Psoas muscle (tissue), 8 donors: ENCODE data around the gene HABP2. TPM values are rescaled to one million over a fixed set of nuclear protein-coding genes. Genes with fewer than 3 reads are reported as not detected.

ENCODE experiments used
- ATAC-seq, 4 donors: fragments of 200-7000 bp; cut with Tn5 transposase; one replicate each; pipeline ENCODE4 v1.9.1; 2020; ENCODE audit warnings: moderate library complexity in 3 of 4, mild to moderate bottlenecking in 2 of 4
- DNase-seq, 2 donors: peaks; one replicate each; pipeline ENCODE4 v3.0.0-alpha.2; 2020
- H3K27ac ChIP-seq: fragments of 200-600 bp; one replicate; pipeline ENCODE4 v1.8.0; 2022
- H3K27me3 ChIP-seq, 3 donors: fragments of 200-600 bp in 1 of 3; one replicate each; pipeline versions ENCODE4 v1.6.1 to v1.8.0; 2013 to 2022; ENCODE audit warnings: low read length in 2 of 3, mild to moderate bottlenecking in 2 of 3, moderate library complexity in 1 of 3; ENCODE audit not compliant: insufficient read depth in 3 of 3
- H3K36me3 ChIP-seq, 2 donors: fragments of 200-600 bp in 1 of 2; one replicate each; pipeline versions ENCODE4 v1.6.1 to v1.8.0; 2013 to 2022; ENCODE audit warnings: low read depth in 1 of 2, mild to moderate bottlenecking in 1 of 2, moderate library complexity in 1 of 2; ENCODE audit not compliant: insufficient read depth in 1 of 2
- H3K4me1 ChIP-seq: fragments of 200-600 bp; one replicate; pipeline ENCODE4 v1.8.0; 2022
- H3K4me3 ChIP-seq: fragments of 200-600 bp; one replicate; pipeline ENCODE4 v1.8.0; 2022; ENCODE audit warnings: mild to moderate bottlenecking
- H3K9me3 ChIP-seq: fragments of 200-600 bp; one replicate; pipeline ENCODE4 v1.8.0; 2022
- CTCF ChIP-seq: fragments of 200-600 bp; IDR thresholded peaks from one replicate; pipeline ENCODE4 v1.8.0; 2022; ENCODE audit warnings: antibody characterized with exemption
- WGBS, 3 donors: extraction: QIAGEN DNeasy Blood & Tissue Kit; methylation state at CpG; one replicate each; pipeline versions ENCODE4 v1.1.6 to v1.1.7; 2013; 5-methylcytosine and 5-hydroxymethylcytosine counted together
- intact Hi-C, 2 donors: fragments of 100-400 bp; cut with DNase I; formaldehyde crosslinking; loops; one replicate each; pipeline versions ENCODE4 v1.11.0 to v1.14.2; 2022
- polyA plus RNA-seq, 3 donors: library from polyadenylated mRNA; stranded (reverse); fragments of 200-250 nt; gene quantifications; one replicate each; pipeline ENCODE4 v1.2.3, GENCODE V29; 2013
- total RNA-seq, 4 donors: library from RNA; stranded (reverse); fragmentation: NEBNext Ultra II Directional in 2 of 4; extraction: Animal tissue kit (Norgen Biotek cat#: 25700) in 2 of 4; gene quantifications; one replicate each; pipeline versions ENCODE4 v1.2.1 to v1.2.4, GENCODE V29; 2021 to 2023
- donor health status: healthy with polysubstance abuse.
- donor health status: DM: no; HTN: no; CAD: no; lungs with moderate emphysema.
- donor health status: Bipolar disorder and iron deficiency.
- donor health status: healthy.
- donor health status: DM: yes; HTN: yes; CAD: no.
- donor health status: DM: no; HTN: no; CAD: no.
- donor health status: DM: no; HTN: no; CAD: no.
- donor health status: DM: yes; HTN: yes; CAD: no.

HABP2 gene
- total and polyA plus RNA-seq, 7 donors = 0.01 to 0.16 (median 0.13) TPM; not detected in 2

DNA sequence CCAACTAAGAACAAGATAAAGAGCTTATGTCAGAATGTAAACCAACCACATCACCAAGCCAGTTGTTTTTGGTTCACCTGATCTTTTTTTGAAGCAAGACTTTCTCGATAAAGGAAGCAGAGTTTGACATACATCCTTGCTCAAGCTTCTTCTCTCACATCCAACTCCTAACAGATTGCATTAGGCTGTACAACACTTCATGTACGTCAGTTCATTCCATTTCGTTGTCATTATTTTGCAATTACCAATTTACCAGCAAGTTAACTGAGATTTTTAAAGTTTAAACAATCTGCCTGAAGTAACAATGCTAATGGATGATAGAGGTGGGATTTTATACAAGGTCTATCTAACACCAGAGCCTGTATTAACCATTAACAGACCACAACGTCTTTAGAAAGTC lies 70.0 kb downstream of the HABP2 start:
- Histone ChIP-seq H3K9me3 (no peaks in the 10 kb centered on the region), H3K27ac (peak overlapping the region; percentile 81), H3K27me3 (no peaks in the 10 kb centered on the region), H3K36me3 (peaks cover 0 to 86% of the 10 kb centered on the region in 2 donors), H3K4me1 (peaks cover 68% of the 10 kb centered on the region), H3K4me3 (no peak overlapping the region)
- ATAC-seq (no peak), DNase-seq (no peak)
- intact Hi-C loops = no loop called here
- WGBS, 3 donors = 66 to 80% (median 71%) methylated on average over 4 of the region's 4 CpGs
- TF ChIP-seq CTCF = no peak

DNA sequence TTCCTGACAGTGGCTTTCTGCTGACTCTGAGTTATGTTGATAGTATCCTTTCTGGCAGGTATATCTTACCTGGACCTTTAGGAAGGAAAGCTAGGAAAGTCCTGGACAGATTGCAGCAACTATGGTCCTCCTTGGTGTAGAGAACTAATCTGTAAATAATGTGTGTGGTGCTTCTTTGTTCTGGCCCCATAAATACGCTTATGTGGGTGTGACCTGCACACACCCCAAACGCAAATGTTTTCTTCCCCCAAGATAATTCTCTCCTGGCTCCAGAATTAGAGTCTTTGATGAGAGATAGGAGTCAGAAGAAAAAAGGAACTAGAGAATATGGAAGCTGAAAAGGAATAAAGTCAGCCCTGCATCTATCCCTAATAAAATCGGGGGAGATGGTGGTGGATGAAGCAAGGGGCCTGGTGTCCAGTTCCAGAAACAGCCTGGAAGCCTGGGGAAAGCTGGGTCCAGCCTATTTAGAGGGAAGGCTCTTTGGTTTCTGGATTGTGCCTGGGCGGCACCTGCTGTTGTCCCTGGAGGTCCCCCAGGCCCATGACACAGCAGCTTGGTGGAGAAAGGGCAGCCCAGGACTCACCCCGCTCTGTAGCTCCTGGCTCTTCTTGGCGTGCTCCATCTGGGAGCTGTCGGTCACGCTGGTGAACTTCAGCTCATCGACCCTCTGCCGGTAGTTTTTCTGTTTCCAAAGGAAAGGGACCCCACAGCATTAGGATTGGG lies 72.8 kb downstream of the HABP2 start:
- intact Hi-C loops = no loop called here
- peak; percentile 42 to 88 for DNase-seq
- Histone ChIP-seq H3K4me3 (no peak overlapping the region), H3K36me3 (peaks cover 3 to 91% of the 10 kb centered on the region in 2 donors), H3K27ac (peak overlapping the region; percentile 81), H3K9me3 (no peaks in the 10 kb centered on the region), H3K4me1 (peaks cover 82% of the 10 kb centered on the region), H3K27me3 (no peaks in the 10 kb centered on the region)
- ATAC-seq = peak; percentile 74 to 83 (median 78)
- WGBS, 3 donors = 36 to 45% (median 42%) methylated on average over 10 of the region's 10 CpGs
- TF ChIP-seq CTCF = no peak

DNA sequence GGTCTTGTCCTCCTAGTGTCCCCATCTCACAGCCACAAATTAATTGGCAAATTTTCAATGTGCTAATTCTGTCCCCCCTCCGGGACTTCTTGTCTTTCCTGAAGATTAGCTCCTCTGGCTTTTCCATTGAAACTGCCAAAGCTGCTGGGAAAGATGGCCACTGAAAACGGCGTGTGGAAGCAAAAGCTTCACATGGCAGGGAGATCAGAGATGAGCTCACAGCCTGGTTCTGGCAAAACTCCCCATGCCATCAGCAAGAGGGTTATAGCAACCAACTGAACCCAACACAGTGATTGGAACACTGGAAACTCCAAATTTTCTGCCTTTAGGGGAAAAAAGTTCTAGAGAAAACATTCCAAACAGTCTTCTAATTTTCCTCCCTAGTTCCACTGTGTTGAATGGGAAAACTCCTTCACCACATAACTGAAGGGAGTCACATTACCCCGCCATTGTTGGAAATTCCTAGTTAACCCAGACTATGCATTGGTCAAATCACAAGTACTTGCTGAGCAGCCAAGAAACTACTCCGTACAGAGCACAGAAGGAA lies 74.0 kb downstream of the HABP2 start:
- Histone ChIP-seq H3K27me3 (no peaks in the 10 kb centered on the region), H3K9me3 (no peaks in the 10 kb centered on the region), H3K4me3 (no peak overlapping the region), H3K36me3 (peaks cover 3 to 91% of the 10 kb centered on the region in 2 donors), H3K4me1 (peaks cover 82% of the 10 kb centered on the region), H3K27ac (peak overlapping the region; percentile 81)
- DNase-seq (no peak), ATAC-seq (peak in 3 of 4 donors; percentile 30 to 48 (median 37))
- WGBS, 3 donors = 12 to 16% (median 14%) methylated on average over 5 of the region's 5 CpGs
- intact Hi-C loops = no loop called here
- TF ChIP-seq CTCF = no peak

GRCh38 chr10:113627836-113628235 lies 75.0 kb downstream of the HABP2 start:
- no peak for TF ChIP-seq CTCF
- Histone ChIP-seq H3K4me1 (peaks cover 77% of the 10 kb centered on the region), H3K27me3 (no peaks in the 10 kb centered on the region), H3K36me3 (peaks cover 3 to 91% of the 10 kb centered on the region in 2 donors), H3K4me3 (no peak overlapping the region), H3K9me3 (no peaks in the 10 kb centered on the region), H3K27ac (peak overlapping the region; percentile 81)
- WGBS, 3 donors = 25 to 39% (median 27%) methylated on average over 6 of the region's 6 CpGs
- intact Hi-C loops = no loop called here
- no peak for DNase-seq
- peak; percentile 46 to 66 (median 58) for ATAC-seq
